ENCODE results near the gene TOR1A.

DNA sequence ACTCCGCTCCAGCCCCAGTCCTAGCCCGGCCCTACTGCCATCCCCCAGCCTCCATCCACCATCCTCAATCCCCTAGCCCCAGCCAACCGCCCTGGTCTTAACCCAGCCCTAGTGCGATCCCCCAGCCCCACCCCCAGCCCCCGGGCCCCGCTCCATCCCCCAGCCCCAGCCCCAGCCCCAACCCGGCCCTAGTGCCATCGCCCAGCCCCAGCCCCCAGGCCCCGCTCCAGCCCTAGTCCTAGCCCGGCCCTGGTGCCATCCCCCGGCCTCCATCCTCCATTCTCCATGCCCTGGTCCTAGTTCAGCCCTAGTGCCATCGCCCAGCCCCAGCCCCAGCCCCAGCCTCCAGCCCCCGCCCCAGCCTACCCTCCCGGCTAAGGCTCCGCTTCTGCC, 398 bp downstream of the TOR1A start:
- TF ChIP-seq, protein P1, sequence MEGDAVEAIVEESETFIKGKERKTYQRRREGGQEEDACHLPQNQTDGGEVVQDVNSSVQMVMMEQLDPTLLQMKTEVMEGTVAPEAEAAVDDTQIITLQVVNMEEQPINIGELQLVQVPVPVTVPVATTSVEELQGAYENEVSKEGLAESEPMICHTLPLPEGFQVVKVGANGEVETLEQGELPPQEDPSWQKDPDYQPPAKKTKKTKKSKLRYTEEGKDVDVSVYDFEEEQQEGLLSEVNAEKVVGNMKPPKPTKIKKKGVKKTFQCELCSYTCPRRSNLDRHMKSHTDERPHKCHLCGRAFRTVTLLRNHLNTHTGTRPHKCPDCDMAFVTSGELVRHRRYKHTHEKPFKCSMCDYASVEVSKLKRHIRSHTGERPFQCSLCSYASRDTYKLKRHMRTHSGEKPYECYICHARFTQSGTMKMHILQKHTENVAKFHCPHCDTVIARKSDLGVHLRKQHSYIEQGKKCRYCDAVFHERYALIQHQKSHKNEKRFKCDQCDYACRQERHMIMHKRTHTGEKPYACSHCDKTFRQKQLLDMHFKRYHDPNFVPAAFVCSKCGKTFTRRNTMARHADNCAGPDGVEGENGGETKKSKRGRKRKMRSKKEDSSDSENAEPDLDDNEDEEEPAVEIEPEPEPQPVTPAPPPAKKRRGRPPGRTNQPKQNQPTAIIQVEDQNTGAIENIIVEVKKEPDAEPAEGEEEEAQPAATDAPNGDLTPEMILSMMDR (IDR thresholded peaks at IDR 0.05) = no peak
- TF ChIP-seq POLR2A (IDR thresholded peaks at IDR 0.05) = no peak

Data from lower leg skin (tissue), 3 donors.